CD4-positive, alpha-beta T cell treated with Interleukin-10 for 1 hour (primary cell): ENCODE measurements around the gene DOCK4.

Source experiments
- DNase-seq: peaks from one replicate; pipeline ENCODE4 v3.0.0-alpha.2; 2020

Gene DOCK4

DNA sequence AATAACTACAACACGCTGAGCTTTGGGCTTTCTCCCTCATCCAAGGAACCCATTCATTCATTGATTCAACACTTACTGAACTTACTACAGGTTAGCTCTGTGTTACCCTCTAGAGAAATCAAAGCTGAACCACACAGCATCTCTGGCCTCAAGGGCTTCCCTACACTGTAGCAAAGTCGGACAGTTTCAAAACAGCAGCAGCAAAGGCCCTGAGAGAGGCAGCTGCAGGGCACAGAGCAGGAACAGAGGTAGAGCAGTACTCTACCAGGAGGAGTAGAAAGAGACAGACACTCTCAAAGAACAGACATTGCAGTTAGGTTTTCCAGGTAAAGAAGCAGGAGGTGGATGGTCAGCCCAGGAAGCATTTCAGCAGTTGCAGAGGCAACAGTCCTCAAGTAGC lies 16.1 kb downstream of the DOCK4 start:
- DNase-seq: no peak

DNA sequence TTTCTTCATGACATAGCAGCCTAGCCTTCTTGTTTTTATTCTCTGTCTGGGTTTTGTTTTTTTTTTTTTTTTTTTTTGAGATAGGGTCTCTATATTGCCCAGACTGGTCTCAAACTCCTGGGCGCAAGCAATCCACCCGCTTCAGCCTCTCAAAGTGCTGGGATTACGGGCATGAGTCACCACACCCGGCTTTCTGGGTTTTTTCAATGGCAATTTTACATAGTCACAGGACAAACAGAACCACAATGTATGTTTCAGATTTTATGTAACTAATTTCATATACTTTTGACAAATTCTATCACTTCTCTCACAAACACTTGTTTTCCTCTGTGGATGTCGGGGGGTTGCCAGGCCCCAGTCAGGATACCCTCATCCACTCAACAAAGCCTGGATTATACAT lies 16.5 kb downstream of the DOCK4 start:
- no peak for DNase-seq

DNA sequence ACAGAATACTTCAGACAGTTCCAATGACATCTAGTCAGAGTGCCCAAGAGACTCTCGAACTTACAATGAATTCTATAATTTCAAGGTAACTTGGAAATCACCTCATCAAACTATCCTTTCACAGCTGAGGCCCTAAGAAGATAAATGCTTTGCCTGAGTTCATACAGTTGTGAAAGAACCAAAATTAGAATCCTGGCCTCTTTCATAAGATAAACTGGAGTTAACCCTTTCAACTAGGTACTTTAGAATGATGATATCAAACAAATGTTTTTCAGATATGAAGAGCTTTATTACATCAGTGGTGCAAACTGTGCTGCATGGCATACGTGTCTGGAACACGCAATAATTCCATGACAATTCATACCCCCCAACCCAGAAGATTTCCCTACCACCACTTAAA lies 17.9 kb downstream of the DOCK4 start:
- DNase-seq: no peak

DNA sequence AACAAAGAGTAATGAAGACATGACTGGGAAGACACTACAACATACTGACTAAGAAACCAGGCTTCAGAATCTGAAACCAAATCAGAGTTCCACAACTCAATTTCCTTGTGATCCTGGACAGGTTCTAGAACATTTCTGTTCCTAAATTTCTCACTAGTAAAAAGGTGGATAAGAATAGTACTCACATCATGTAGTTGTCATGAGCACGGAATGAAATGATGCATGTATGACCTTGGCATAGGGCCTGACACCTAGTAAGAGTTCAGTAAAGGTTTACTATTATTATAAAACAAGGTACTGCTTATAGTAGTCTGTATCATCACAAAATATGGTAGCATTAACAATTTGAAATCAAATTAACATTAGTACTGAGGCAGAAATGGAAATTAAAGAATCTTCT lies 19.9 kb downstream of the DOCK4 start:
- DNase-seq: no peak

DNA sequence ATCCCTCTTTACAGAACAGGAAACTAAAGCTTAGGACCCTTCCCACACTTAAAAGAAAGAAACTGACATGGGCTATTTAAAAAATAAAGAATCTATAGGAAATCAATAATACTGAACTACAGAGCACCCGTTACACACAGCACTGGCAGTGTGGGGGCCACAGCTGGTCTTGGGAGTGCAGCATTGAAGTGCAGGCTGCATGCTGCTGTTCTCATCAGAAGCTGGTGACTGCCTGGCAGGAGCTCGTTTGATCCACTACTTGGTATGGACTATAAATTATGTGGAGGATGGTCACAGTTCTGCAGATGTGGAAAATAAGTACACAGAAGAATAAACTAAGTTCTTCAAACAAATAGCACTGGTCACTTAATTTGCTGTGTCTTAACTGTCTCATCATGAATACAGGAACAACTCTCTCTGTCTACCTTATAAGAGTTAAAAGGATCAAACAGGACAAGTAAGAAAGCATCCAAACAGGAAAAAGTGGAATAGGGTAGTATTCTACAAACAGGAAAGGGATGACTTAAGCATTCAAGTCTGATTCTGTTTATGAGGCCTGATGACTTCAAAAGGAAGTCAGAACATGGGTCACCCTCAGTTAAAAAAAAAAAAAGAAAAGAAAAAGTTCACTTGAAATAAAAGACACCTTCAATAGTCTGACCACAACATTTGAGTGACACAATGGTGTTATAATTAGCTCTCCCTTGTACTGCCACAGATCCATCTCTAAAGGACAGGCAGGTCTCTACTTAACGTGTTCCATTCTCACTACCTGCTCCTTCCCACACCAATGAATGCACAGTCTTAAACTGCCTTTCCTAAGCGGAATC lies 21.0 kb downstream of the DOCK4 start:
- DNase-seq: no peak

- DNase-seq: no peak
Measured at GRCh38 chr7:112184455-112184854, 21.7 kb downstream of the DOCK4 start.

GRCh38 chr7:112183266-112183665 lies 22.9 kb downstream of the DOCK4 start:
- no peak for DNase-seq

DNA sequence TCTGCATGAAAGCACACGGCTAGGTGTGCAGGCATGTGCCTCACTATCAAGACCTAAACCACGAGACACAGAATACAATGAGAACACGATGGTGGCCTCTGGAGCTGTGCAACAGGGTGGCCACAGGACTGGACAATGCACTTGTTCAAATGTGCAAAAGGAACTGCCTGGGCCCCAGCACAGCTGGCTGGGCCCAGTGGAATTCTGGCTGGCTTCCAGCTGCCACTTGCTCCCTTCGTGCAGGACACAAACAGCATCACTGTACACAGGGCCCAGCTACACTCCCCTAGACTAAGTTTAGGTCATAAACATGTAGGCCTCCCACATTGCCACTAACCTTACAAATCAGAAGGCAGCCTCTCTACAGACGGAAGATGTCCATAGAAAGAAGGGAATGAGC lies 23.4 kb downstream of the DOCK4 start:
- no peak for DNase-seq

GRCh38 chr7:112180223-112180622 lies 26.0 kb downstream of the DOCK4 start:
- no peak for DNase-seq

DNA sequence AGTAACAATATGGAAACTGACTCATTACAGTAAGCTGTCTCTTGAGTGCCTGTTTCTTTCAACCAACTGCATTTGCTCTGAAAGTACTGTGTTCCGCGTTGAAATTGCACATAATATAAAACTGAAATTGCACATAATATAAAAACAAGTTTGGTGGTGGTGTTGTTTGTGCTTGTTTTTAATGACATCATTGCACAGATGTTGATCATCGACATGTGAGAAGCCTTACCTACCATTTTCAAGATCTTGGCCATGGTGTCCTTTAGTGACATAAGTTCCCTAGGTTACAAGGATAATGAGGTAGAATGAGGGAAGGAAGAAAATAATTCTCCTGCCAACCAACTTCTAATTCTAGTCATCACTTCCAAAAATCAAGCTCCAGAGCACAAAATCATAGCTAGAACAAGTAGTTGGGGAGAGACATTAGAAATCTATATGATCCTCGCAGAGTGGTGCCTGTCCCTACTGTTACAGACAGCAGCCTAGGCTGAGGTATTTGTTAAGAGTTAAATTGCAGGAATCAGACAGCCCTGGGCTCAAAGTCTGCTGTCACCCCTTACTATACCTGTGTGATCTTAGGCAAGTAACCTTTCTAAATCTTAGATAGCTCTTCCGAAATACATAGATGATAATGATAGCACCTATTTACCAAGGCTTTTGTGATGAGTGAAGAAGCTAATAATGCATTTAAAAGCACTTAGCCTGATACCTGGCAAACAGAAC lies 29.3 kb downstream of the DOCK4 start:
- no peak for DNase-seq

- DNase-seq: no peak
Measured at GRCh38 chr7:112176241-112176640, 30.0 kb downstream of the DOCK4 start.

GRCh38 chr7:112174192-112174591 lies 32.0 kb downstream of the DOCK4 start:
- DNase-seq: no peak

DNA sequence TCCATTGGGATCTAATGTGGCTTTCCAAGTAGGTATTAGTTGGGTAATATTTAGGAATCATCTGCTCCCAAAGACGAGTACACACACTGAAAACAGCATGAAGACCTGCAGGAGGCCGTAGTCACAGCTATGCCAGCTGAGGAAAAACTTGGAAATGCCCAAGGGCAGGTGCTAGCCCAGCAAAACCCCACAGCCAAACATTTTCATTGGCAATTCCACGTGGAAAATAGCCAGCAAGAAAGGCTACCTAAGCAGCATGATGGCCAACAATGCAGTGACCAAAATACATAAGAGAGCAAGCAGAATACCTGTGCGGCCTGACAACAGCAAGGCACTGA lies 32.7 kb downstream of the DOCK4 start:
- no peak for DNase-seq

GRCh38 chr7:112172870-112173567 lies 33.2 kb downstream of the DOCK4 start:
- no peak for DNase-seq

DNA sequence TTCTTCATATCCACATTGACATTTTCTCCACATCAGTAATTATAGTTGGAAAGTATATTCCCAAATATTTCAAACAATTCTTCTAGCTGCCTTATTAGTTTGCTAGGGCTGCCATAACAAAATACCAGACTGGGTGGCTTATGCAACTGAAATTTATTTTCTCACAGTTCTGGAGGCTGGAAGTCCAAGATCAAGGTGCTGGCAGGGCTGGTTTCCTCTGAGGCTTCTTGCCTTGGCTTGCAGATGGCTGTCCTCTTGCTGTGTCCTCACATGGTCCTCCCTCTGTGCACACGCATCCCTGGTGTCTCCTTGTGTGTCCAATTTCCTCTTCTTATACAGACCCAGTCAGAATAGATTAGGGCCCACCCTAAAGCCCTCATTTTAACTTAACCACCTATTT lies 34.5 kb downstream of the DOCK4 start:
- DNase-seq: no peak

DNA sequence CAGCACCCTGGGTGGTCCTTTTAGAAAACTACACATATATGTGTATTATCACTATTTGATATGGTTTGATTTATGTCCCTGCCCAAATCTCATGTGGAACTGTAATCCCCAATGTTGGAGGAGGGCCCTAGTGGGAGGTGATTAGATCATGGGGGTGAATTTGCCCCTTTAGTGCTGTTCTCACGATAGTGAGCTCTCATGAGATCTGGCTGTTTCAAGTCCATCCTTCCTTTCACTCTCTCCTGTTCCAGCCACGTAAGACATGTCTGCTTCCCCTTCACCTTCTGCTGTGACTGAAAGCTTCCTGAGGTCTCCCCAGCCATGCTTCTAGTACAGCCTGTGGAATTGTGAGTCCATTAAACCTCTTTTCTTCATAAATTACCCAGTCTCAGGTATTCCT lies 37.3 kb downstream of the DOCK4 start:
- DNase-seq: no peak

DNA sequence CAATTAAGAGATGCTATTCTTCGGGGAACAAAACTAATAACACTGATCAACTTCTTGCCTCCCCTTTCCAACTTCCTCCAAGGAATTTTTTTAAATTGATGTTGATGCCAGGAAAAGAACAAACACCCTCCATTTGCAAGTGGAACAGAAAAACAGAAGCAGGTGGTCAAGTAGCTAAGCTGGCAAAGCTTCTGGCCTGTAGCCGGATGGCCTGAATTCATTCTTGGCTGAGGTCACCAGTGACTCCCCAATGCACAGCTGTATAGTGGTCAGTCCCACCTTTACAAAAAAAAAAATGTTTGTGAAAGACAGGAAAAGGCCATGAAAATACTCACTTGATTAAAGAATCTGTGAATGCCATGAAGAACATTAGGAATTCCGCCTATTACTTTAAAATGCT lies 39.1 kb downstream of the DOCK4 start:
- no peak for DNase-seq

DNA sequence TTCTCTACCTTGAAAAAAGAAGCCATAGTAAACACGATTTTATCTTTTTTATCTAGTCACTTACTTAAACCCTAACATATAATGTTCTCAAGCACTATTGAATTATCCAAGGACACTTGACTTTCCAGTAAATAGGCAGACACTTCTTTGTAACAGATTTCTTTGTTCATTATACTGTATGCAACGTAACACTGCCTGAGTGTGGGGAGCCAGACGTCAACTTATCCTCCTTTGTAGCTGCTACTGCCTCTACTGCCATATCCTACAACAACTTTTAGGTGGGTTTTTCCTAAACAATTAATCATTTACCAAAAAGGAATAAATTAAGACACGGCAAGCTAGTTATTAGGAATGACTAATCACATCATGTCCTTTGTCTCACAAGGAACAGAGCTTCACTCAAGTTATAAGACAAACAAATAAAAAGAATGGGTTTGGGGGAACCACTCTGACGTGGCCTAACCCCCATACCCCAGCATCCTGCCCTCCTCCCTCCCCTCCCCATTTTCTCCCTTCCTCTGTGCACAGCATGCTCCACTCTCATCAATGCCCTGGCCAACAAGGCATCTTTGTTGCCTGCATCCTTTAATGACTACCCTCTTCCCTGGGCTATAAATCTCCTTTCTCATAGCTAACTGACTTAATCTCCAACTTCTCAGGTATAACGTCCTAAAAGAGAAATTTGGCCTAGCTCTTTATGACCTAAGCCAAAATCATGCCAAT lies 43.3 kb downstream of the DOCK4 start:
- DNase-seq: no peak

GRCh38 chr7:112162142-112162766 lies 43.9 kb downstream of the DOCK4 start:
- no peak for DNase-seq

DNA sequence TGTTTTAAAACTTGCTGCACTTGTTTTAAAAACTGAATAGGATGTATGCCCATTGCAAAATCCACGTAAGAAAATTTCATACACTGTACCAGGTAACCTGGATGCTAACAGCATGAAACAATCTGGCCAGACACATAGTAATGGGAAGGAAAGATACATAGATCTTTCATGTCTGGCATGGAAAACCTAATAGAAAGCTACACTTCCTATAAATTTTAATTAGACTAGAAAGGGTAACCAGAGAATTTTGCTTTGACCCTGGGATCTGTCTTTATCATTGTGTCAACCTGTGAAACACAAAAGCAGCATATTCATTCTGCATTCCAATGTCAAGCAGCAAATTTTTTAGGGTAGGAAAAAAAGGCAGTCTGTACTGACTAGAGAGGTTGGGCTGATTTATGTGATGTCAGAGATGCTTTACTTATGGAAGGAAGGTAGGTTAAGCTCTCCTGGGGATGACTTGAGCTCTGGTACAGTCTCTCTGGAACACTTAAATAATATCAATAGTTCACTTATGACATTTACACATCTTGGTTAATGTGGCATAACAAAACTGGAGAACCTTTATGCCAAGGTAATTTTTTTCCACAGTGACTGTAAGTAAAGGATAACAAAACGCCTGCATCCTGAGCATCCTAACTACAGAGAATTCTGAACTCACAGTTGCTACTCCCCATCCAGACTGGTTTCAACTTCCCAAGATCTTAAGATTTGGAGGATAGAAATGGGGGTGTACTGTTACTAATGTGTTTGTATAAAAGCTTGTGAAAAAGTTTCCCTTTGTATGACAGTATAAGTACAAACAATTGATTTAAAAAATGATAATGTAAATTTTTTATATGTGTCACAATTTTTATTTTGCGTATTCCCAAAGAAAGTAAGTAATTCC lies 44.7 kb downstream of the DOCK4 start:
- no peak for DNase-seq

GRCh38 chr7:112160771-112161150 lies 45.4 kb downstream of the DOCK4 start:
- DNase-seq: no peak
